Breast epithelium (tissue), 4 donors: ENCODE data around the gene CEP68. TPM values are rescaled to one million over a fixed set of nuclear protein-coding genes. Genes with fewer than 3 reads are reported as not detected.
"Not testable (repeated sequence)": the region's sequence is repeated elsewhere in the genome, so short reads cannot be mapped to it uniquely, and the experiment has no call there.

Experiments
- DNase-seq, 2 donors: peaks; one replicate each; pipeline ENCODE4 v3.0.0-alpha.2; 2019; ENCODE audit warnings: low spot score in 2 of 2
- H3K27ac ChIP-seq, 2 donors: fragments of 200-600 bp; sonication (generic) in 1 of 2; one replicate each; pipeline ENCODE4 v1.5.1; 2016 to 2019; ENCODE audit warnings: mild to moderate bottlenecking in 1 of 2
- H3K27me3 ChIP-seq, 2 donors: fragments of 200-600 bp; sonication (generic) in 1 of 2; one replicate each; pipeline versions ENCODE4 v1.5.1 to v1.6.0; 2017 to 2019; ENCODE audit warnings: control low read depth in 1 of 2, mild to moderate bottlenecking in 1 of 2
- H3K36me3 ChIP-seq: fragments of 200-600 bp; one replicate; pipeline ENCODE4 v1.5.1; 2019
- H3K4me1 ChIP-seq, 2 donors: fragments of 200-600 bp; sonication (generic); one replicate each; pipeline ENCODE4 v1.5.1; 2016 to 2019; ENCODE audit warnings: control low read depth in 1 of 2
- H3K4me3 ChIP-seq, 3 donors: fragments of 200-600 bp; sonication (generic); 1 replicate in 2 of 3; 2 replicates in 1 of 3; pipeline ENCODE4 v1.5.1; 2016 to 2019; ENCODE audit warnings: mild to moderate bottlenecking in 3 of 3, moderate library complexity in 2 of 3
- H3K9me3 ChIP-seq, 2 donors: fragments of 200-600 bp; sonication (generic) in 1 of 2; one replicate each; pipeline ENCODE4 v1.5.1; 2016 to 2019; ENCODE audit warnings: control low read depth in 1 of 2
- CTCF ChIP-seq, 3 donors: fragments of 450-650 bp; IDR thresholded peaks; one replicate each; pipeline ENCODE4 v1.5.1; 2016 to 2017; ENCODE audit warnings: antibody characterized with exemption in 3 of 3, mild to moderate bottlenecking in 3 of 3, moderate library complexity in 3 of 3
- POLR2A ChIP-seq: fragments of 450-650 bp; IDR thresholded peaks from one replicate; pipeline ENCODE4 v1.6.1; 2016; ENCODE audit warnings: antibody characterized with exemption, mild to moderate bottlenecking, moderate library complexity
- POLR2AphosphoS5 ChIP-seq, 3 donors: sonication (generic); formaldehyde crosslinking; IDR thresholded peaks; one replicate each; pipeline ENCODE4 v1.6.1; 2017; ENCODE audit warnings: antibody characterized with exemption in 3 of 3
- intact Hi-C: fragments of 100-400 bp; cut with DNase I; formaldehyde crosslinking; loops from one replicate; pipeline ENCODE4 v1.15.1; 2023; ENCODE audit warnings: low total_unique reads
- total RNA-seq, 3 donors: library from RNA; depleted of rRNA; stranded (reverse); fragments of >200 nt; gene quantifications; one replicate each; pipeline ENCODE4 v1.1.0, GENCODE V29; 2016

CEP68 gene
- total RNA-seq, 3 donors from 2014 or later = 23.3 to 32.2 (median 25.0) TPM

GRCh38 chr2:65130664-65131175 is 74.5 kb downstream of the CEP68 start:
- DNase-seq = peak in 1 of 2 donors; percentile 43
- intact Hi-C loops = no loop called here

GRCh38 chr2:65132930-65133329 is 76.7 kb downstream of the CEP68 start:
- H3K27me3 ChIP-seq, H3K9me3 ChIP-seq, intact Hi-C loops, DNase-seq, H3K4me1 ChIP-seq, H3K27ac ChIP-seq, H3K4me3 ChIP-seq, H3K36me3 ChIP-seq: not testable (repeated sequence)

More at GRCh38 chr2:65130664-65131175, 74.5 kb downstream of the CEP68 start:
- Histone ChIP-seq H3K9me3 (no peaks in the 10 kb centered on the region), H3K4me3 (peak overlapping the region; percentile 86 to 92 (median 91)), H3K36me3 (no peaks in the 10 kb centered on the region), H3K27ac (peak overlapping the region; percentile 99), H3K27me3 (no peaks in the 10 kb centered on the region), H3K4me1 (no peaks in the 10 kb centered on the region)
- TF ChIP-seq POLR2AphosphoS5 (IDR thresholded peaks at IDR 0.05) (no peak), POLR2A (no peak), CTCF (IDR thresholded peaks at IDR 0.05) (no peak)

GRCh38 chr2:65133626-65134025 is 77.4 kb downstream of the CEP68 start:
- TF ChIP-seq POLR2A (no peak), POLR2AphosphoS5 (IDR thresholded peaks at IDR 0.05) (no peak), CTCF (IDR thresholded peaks at IDR 0.05) (no peak)
- Histone ChIP-seq H3K36me3 (no peaks in the 10 kb centered on the region), H3K27me3 (no peaks in the 10 kb centered on the region), H3K4me1 (no peaks in the 10 kb centered on the region), H3K27ac (no peak overlapping the region), H3K9me3 (no peaks in the 10 kb centered on the region), H3K4me3 (no peak overlapping the region)
- DNase-seq = no peak
- intact Hi-C loops = no loop called here

- no peaks in the 10 kb centered on the region for H3K27me3 ChIP-seq
- no peaks in the 10 kb centered on the region for H3K36me3 ChIP-seq
- TF ChIP-seq CTCF (IDR thresholded peaks at IDR 0.05) (no peak), POLR2A (no peak), POLR2AphosphoS5 (IDR thresholded peaks at IDR 0.05) (no peak)
- no peaks in the 10 kb centered on the region for H3K4me1 ChIP-seq
- no peak overlapping the region for H3K27ac ChIP-seq
- no peak for DNase-seq
- H3K9me3 ChIP-seq = no peaks in the 10 kb centered on the region
- intact Hi-C loops = no loop called here
- no peak overlapping the region for H3K4me3 ChIP-seq
Observed at GRCh38 chr2:65134158-65134557, 77.9 kb downstream of the CEP68 start.

- Histone ChIP-seq H3K9me3 (no peaks in the 10 kb centered on the region), H3K27me3 (no peaks in the 10 kb centered on the region), H3K27ac (no peak overlapping the region), H3K36me3 (no peaks in the 10 kb centered on the region), H3K4me1 (no peaks in the 10 kb centered on the region), H3K4me3 (no peak overlapping the region)
- no peak for DNase-seq
- intact Hi-C loops = no loop called here
- TF ChIP-seq POLR2AphosphoS5 (IDR thresholded peaks at IDR 0.05) (no peak), POLR2A (no peak), CTCF (IDR thresholded peaks at IDR 0.05) (no peak)
Observed at GRCh38 chr2:65136253-65136652, 80.0 kb downstream of the CEP68 start.

Other genes with a start within 250 kb of the CEP68 start
- 10 to 100 TPM in 2 of 3 donors, 1 to 10 TPM in 1; 9.1 to 31.5 (median 11.4) TPM for gene SLC1A4, start 67.0 kb upstream of the CEP68 start, total RNA-seq
- gene RAB1A, start 73.7 kb downstream of the CEP68 start, total RNA-seq = 100 to 1,000 TPM in 1 of 3 donors, 10 to 100 TPM in 2; 86.1 to 107 (median 89.5) TPM
- gene ACTR2, start 171.4 kb downstream of the CEP68 start, total RNA-seq = 10 to 100 TPM; 74.7 to 98.4 (median 75.1) TPM